ENCODE measurements around the gene AKR1D1.

GRCh38 chr7:138079137-138079536 is 2.9 kb downstream of the AKR1D1 start:
- TF ChIP-seq POLR2AphosphoS5 (IDR thresholded peaks at IDR 0.05; ENCODE audit: low read depth, low read length) (no peak), POLR2A (IDR thresholded peaks at IDR 0.05; ENCODE audit: low read depth, low read length) (no peak)

Data from GM12892 (cell line).